Measurements from ENCODE around the gene DDX42. TPM values are rescaled to one million over a fixed set of nuclear protein-coding genes. Genes with fewer than 3 reads are reported as not detected.

DDX42 gene
- total RNA-seq, 2 donors from 2014 or later: 154 to 171 TPM

DNA sequence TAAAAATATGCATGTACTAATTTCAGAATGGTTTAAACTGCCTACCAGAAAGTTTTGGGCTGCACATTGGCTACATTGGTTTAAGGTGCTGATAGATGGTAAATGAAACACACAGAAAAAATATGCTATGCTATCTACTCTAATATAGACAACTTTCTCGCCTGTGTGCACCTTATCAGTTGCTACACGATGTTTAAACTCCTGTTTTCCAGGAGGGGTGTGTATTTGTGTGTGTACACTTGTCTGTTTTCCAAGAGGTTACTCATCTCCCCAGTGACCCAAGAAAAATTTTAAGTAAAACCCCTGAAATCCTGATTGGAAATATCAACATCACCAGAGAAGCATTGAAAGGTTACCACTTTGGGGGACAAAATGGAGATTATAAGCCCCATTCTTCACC, 31.6 kb downstream of the DDX42 start:
- H3K4me1 Mint-ChIP-seq: no peaks in the 10 kb centered on the region
- no peaks in the 10 kb centered on the region for H3K9me3 ChIP-seq (ENCODE audit: control insufficient read depth, low read length)
- H3K27ac Mint-ChIP-seq: no peak overlapping the region
- H3K36me3 Mint-ChIP-seq (ENCODE audit: low read depth): peaks cover 69% of the 10 kb centered on the region
- no peaks in the 10 kb centered on the region for H3K9me3 Mint-ChIP-seq
- H3K4me3 Mint-ChIP-seq: no peak overlapping the region
- TF ChIP-seq, protein P1, sequence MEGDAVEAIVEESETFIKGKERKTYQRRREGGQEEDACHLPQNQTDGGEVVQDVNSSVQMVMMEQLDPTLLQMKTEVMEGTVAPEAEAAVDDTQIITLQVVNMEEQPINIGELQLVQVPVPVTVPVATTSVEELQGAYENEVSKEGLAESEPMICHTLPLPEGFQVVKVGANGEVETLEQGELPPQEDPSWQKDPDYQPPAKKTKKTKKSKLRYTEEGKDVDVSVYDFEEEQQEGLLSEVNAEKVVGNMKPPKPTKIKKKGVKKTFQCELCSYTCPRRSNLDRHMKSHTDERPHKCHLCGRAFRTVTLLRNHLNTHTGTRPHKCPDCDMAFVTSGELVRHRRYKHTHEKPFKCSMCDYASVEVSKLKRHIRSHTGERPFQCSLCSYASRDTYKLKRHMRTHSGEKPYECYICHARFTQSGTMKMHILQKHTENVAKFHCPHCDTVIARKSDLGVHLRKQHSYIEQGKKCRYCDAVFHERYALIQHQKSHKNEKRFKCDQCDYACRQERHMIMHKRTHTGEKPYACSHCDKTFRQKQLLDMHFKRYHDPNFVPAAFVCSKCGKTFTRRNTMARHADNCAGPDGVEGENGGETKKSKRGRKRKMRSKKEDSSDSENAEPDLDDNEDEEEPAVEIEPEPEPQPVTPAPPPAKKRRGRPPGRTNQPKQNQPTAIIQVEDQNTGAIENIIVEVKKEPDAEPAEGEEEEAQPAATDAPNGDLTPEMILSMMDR (conservative IDR thresholded peaks at IDR 0.05): no peak
- no peak overlapping the region for H3K9ac ChIP-seq (ENCODE audit: extremely low read depth, low read length, poor library complexity, severe bottlenecking)
- DNase-seq: no peak
- H3K27me3 ChIP-seq (ENCODE audit: control insufficient read depth, insufficient read depth, low read length, poor library complexity, severe bottlenecking): no peaks in the 10 kb centered on the region
- H3K27me3 Mint-ChIP-seq (ENCODE audit: insufficient read depth): no peaks in the 10 kb centered on the region
- peaks cover 99% of the 10 kb centered on the region for H3K36me3 ChIP-seq (ENCODE audit: control insufficient read depth, insufficient read depth, low read length)
- no peak overlapping the region for H3K4me3 ChIP-seq (ENCODE audit: low read length)
- H3K4me1 ChIP-seq (ENCODE audit: control insufficient read depth, insufficient read depth, low read length): no peaks in the 10 kb centered on the region
- 100% methylated on average over 1 to 2 of the region's 2 CpGs for WGBS, 2 experiments (ENCODE audit: insufficient coverage in 1 of 2, insufficient read length in 1 of 2)
- H3K27ac ChIP-seq (ENCODE audit: low read depth, low read length): no peak overlapping the region

DNA sequence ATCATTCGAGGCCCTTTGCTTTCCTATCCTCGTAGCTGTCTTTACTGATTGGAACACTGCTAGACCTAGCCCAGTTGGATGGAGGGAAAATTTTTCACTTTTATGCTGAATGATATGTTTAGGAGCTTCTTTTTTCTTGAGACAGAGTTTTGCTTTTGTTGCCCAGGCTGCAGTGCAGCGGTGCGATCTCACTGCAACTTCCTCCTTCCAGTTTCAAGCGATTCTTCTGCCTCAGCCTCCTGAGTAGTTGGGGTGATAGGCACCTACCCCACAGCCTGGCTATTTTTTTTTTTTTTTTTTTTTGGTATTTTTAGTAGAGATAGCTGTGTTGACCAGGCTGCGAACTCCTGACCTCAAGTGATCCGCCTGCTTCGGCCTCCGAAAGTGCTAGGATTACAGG, 36.0 kb downstream of the DDX42 start:
- peaks cover 87% of the 10 kb centered on the region for H3K36me3 Mint-ChIP-seq (ENCODE audit: low read depth)
- H3K36me3 ChIP-seq (ENCODE audit: control insufficient read depth, insufficient read depth, low read length): peaks cover 99% of the 10 kb centered on the region
- TF ChIP-seq, protein P1 (conservative IDR thresholded peaks at IDR 0.05): no peak

DNA sequence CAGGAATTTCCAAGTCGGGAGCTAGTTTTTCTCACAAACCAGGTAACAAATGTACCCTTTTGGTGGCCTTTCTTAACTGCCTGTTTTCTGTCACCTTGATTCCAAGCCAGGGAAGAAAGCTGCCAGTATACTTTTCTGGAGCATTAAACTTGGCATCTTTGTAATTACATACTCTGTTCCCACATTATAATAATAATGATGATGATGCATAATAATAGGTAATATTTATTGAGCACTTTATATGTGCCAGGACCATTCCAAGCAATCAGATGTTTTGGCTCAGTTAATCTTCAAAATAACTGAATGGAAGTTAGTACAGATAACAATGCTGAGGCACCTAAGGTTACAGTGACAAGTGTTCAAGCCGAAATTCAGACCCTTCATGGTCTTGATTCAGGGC, 42.2 kb downstream of the DDX42 start:
- Histone ChIP-seq H3K9me3 (ENCODE audit: control insufficient read depth, low read length) (no peaks in the 10 kb centered on the region), H3K27ac (ENCODE audit: low read depth, low read length) (no peak overlapping the region), H3K4me3 (ENCODE audit: low read length) (no peak overlapping the region), H3K4me1 (ENCODE audit: control insufficient read depth, insufficient read depth, low read length) (no peaks in the 10 kb centered on the region), H3K27me3 (ENCODE audit: control insufficient read depth, insufficient read depth, low read length, poor library complexity, severe bottlenecking) (no peaks in the 10 kb centered on the region), H3K9ac (ENCODE audit: extremely low read depth, low read length, poor library complexity, severe bottlenecking) (no peak overlapping the region), H3K36me3 (ENCODE audit: control insufficient read depth, insufficient read depth, low read length) (peaks cover 98% of the 10 kb centered on the region)
- no peak for DNase-seq
- TF ChIP-seq, protein P1 (conservative IDR thresholded peaks at IDR 0.05): no peak
- H3K36me3 Mint-ChIP-seq (ENCODE audit: low read depth): peaks cover 97% of the 10 kb centered on the region
- no peaks in the 10 kb centered on the region for H3K9me3 Mint-ChIP-seq
- H3K27ac Mint-ChIP-seq: no peak overlapping the region
- peaks cover 3% of the 10 kb centered on the region for H3K4me1 Mint-ChIP-seq
- no peak overlapping the region for H3K4me3 Mint-ChIP-seq
- WGBS, 2 experiments (ENCODE audit: insufficient coverage in 1 of 2, insufficient read length in 1 of 2): 94 to 100% methylated on average over 1 to 2 of the region's 2 CpGs
- H3K27me3 Mint-ChIP-seq (ENCODE audit: insufficient read depth): no peaks in the 10 kb centered on the region

More for the DNA sequence above, 36.0 kb downstream of the DDX42 start:
- Mint-ChIP-seq H3K27me3 (ENCODE audit: insufficient read depth) (no peaks in the 10 kb centered on the region), H3K4me3 (no peak overlapping the region), H3K27ac (peak overlapping the region; percentile 69), H3K9me3 (no peaks in the 10 kb centered on the region), H3K4me1 (peaks cover 3% of the 10 kb centered on the region)
- Histone ChIP-seq H3K9ac (ENCODE audit: extremely low read depth, low read length, poor library complexity, severe bottlenecking) (no peak overlapping the region), H3K9me3 (ENCODE audit: control insufficient read depth, low read length) (no peaks in the 10 kb centered on the region), H3K4me3 (ENCODE audit: low read length) (no peak overlapping the region), H3K27ac (ENCODE audit: low read depth, low read length) (no peak overlapping the region), H3K27me3 (ENCODE audit: control insufficient read depth, insufficient read depth, low read length, poor library complexity, severe bottlenecking) (no peaks in the 10 kb centered on the region), H3K4me1 (ENCODE audit: control insufficient read depth, insufficient read depth, low read length) (no peaks in the 10 kb centered on the region)
- WGBS, 2 experiments (ENCODE audit: insufficient coverage in 1 of 2, insufficient read length in 1 of 2): 97 to 100% methylated on average over 4 to 8 of the region's 9 CpGs
- no peak for DNase-seq

All from endodermal cell (in vitro differentiated cells).